Memory B cell (primary cell): Measurements from ENCODE around the gene FOXO3.

Experiments used
- ATAC-seq: fragments of 150-1000 bp; cut with Tn5 transposase; 2 replicates; pipeline ENCODE4 v1.10.0; 2021; ENCODE audit warnings: low read depth, mild to moderate bottlenecking, moderate library complexity
- DNase-seq, 2 donors: peaks; one replicate each; pipeline ENCODE4 v3.0.0; 2022; ENCODE audit warnings: low spot score in 2 of 2
- H3K27ac Mint-ChIP-seq: one replicate; pipeline ENCODE4 v1.8.0; 2022; ENCODE audit warnings: mild to moderate bottlenecking, moderate library complexity, mixed read lengths
- H3K27me3 Mint-ChIP-seq: one replicate; pipeline ENCODE4 v1.8.0; 2022; ENCODE audit warnings: mixed read lengths
- H3K36me3 Mint-ChIP-seq: one replicate; pipeline ENCODE4 v1.8.0; 2022; ENCODE audit warnings: mild to moderate bottlenecking, mixed read lengths
- H3K4me1 Mint-ChIP-seq: one replicate; pipeline ENCODE4 v1.8.0; 2022; ENCODE audit warnings: mixed read lengths
- H3K4me3 Mint-ChIP-seq: one replicate; pipeline ENCODE4 v1.8.0; 2022; ENCODE audit warnings: mild to moderate bottlenecking, moderate library complexity, mixed read lengths
- H3K9me3 Mint-ChIP-seq: one replicate; pipeline ENCODE4 v1.8.0; 2022; ENCODE audit warnings: mixed read lengths

The FOXO3 gene

DNA sequence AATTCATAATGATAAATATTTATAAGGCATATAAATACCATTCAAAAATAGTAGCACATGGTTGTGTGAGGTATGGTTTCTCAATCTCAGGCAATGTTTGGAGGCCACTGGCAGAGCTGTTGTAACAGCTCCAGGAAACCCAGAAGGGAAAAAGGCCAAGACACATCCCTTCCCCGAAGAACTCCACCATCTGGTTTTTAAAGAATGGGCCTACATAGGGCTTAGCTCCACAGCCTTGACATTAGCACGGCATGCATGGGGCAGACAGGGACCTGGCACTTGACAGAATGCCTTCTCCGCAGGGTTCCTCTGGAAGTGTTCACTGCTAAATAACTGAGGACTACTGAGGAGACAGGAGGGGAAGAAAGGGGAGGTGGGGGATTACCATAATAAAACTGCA, 16.1 kb upstream of the FOXO3 start:
- Mint-ChIP-seq H3K36me3 (no peaks in the 10 kb centered on the region), H3K27ac (no peak overlapping the region), H3K9me3 (no peaks in the 10 kb centered on the region), H3K4me1 (peaks cover 5% of the 10 kb centered on the region), H3K4me3 (no peak overlapping the region), H3K27me3 (peaks cover 2% of the 10 kb centered on the region)
- DNase-seq (no peak), ATAC-seq (no peak)

DNA sequence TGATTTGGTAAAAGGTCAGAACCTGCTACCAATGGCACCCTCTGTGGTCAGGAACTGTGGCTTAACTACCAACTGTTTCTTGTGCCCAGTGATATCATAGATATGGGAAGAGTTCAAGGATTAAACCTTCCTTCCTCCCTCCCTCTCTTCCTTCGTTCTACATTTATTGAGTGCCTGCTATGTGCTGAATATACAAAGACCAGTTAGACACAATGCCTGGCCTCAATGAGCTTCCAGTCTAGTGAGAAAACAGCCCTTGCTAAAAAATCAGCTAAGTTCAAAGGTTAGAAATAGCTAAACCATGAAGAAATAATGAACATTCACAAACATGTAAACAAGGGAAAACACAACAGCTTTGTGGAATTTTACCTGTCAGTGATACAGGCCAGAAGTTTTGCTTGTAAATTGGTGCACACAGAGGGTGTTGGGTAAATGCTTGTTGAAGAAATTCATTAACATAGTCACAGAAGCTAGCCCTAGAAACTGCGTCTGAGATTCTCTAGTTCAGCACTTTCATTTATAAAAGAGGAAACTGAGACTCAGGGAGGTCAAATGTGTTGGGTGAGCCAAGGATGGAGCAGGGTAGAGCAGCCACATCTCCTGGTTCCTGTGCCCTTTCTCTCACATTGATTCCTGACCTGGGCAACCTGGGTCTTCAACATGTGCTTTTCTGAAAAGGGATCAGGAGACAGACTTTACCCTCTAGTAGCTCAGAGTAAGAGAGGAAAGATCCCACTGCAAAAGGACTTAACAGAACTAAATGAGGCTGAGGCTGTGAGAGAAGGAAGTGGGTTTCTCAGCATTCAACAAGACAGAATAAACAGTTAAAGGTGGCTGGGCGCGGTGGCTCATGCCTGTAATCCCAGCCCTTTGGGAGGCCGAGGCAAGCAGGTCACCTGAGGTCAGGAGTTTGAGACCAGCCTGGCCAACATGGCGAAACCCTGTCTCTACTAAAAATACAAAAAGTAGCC, 14.4 kb upstream of the FOXO3 start:
- H3K27ac Mint-ChIP-seq: no peak overlapping the region

DNA sequence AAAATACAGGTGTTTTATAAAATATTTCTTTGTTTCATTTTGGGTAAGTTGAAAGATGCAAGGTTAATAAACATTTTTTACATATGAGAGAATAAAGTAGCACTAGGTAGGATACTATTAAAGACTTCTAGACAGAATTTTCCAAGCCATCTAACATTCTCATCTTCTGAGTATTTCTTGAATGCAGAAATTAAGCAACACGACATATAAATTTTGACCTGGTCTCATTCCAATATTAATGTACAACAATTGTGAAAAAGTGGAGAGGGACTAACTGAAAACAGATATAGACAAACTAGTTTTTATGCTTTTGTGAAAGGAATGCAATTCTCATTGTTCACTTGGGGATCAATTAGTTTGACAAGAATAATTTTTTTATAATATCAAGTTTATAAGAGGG, 11.5 kb upstream of the FOXO3 start:
- no peaks in the 10 kb centered on the region for H3K9me3 Mint-ChIP-seq

More for the DNA sequence above, 14.4 kb upstream of the FOXO3 start:
- Mint-ChIP-seq H3K9me3 (no peaks in the 10 kb centered on the region), H3K4me3 (no peak overlapping the region), H3K4me1 (peaks cover 5% of the 10 kb centered on the region), H3K36me3 (no peaks in the 10 kb centered on the region), H3K27me3 (peaks cover 1% of the 10 kb centered on the region)
- ATAC-seq (no peak), DNase-seq (no peak)

DNA sequence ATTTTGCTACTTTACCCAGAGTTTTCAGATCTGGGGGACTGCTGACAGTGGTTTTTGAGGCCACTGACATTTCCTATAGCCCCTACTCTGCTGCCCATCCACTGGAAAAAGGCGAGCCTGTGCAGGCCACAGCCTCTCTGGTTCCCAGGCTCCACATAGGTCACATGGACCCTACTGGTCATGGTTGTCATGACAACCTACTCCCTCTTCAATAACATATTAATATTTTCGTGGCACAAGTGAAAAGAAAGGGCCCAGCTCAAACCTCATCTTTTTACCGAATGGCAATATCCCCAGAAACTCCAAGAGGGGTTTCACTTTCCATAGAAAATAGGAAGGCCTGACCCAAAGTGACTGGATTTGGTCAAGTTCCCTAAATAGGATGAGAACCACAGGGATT, 11.0 kb upstream of the FOXO3 start:
- Mint-ChIP-seq H3K36me3 (no peaks in the 10 kb centered on the region), H3K27ac (no peak overlapping the region), H3K27me3 (peaks cover 2% of the 10 kb centered on the region), H3K9me3 (no peaks in the 10 kb centered on the region), H3K4me3 (no peak overlapping the region), H3K4me1 (peaks cover 2% of the 10 kb centered on the region)
- ATAC-seq (peak; percentile 29), DNase-seq (no peak)

More for the DNA sequence above, 11.5 kb upstream of the FOXO3 start:
- peaks cover 2% of the 10 kb centered on the region for H3K4me1 Mint-ChIP-seq
- H3K27ac Mint-ChIP-seq: no peak overlapping the region
- H3K36me3 Mint-ChIP-seq: no peaks in the 10 kb centered on the region
- ATAC-seq (no peak), DNase-seq (no peak)
- peaks cover 2% of the 10 kb centered on the region for H3K27me3 Mint-ChIP-seq
- H3K4me3 Mint-ChIP-seq: no peak overlapping the region

DNA sequence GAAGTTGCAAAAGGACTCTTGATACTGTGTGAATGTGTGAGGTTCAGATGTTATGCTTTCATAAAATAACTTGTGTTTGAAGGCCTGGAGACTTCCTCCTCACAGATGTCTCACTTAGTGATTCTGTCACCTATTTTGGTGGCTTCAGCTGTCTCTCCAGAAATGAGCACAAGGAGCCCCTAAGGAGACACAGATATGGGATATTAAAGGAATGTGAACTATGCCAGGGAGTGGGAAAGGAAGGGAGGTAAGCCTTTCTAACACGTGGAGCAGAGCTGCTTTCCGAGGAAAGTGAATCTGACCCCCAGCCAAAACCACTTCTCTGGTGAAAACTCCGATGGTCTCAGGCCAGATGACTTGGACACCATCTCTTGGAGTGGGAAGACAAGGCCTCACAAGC, 10.5 kb upstream of the FOXO3 start:
- H3K9me3 Mint-ChIP-seq: no peaks in the 10 kb centered on the region
- H3K27me3 Mint-ChIP-seq: peaks cover 2% of the 10 kb centered on the region
- H3K27ac Mint-ChIP-seq: no peak overlapping the region
- no peaks in the 10 kb centered on the region for H3K36me3 Mint-ChIP-seq
- peaks cover 2% of the 10 kb centered on the region for H3K4me1 Mint-ChIP-seq
- no peak overlapping the region for H3K4me3 Mint-ChIP-seq
- ATAC-seq (no peak), DNase-seq (no peak)

DNA sequence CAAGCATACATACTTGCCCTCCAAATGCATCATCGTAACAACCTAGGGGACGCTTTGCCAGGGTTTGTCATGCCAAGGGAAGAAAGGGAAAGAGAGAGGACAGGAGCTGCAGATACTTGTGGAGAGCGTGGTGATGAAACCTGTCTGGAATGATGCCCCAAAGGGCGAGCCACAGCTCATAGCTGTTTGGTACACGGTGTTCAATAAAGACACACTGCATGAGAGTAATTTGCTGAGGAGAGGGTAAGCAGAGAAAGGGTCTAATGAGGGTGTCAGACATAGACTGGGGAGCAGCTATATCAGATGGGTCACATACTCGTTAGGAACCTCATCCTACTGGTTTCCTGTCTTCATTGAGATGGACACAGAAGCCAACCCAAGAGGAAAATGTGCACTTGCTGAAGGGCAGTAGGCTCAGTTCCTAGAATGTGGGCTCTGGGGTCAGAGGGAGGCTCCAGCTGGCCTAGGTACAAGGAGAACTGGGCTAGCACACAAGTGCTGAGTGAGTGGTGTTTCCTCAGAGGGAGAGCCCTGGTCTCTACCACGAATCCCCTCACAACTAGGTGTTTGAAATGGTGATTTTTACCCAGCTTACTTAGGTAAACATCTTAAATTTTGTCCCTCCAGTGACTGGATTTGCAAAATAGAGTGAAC, 5.2 kb upstream of the FOXO3 start:
- Mint-ChIP-seq H3K27ac (no peak overlapping the region), H3K9me3 (no peaks in the 10 kb centered on the region), H3K4me3 (no peak overlapping the region), H3K27me3 (peaks cover 2% of the 10 kb centered on the region), H3K4me1 (no peaks in the 10 kb centered on the region), H3K36me3 (no peaks in the 10 kb centered on the region)
- ATAC-seq (no peak), DNase-seq (no peak)

DNA sequence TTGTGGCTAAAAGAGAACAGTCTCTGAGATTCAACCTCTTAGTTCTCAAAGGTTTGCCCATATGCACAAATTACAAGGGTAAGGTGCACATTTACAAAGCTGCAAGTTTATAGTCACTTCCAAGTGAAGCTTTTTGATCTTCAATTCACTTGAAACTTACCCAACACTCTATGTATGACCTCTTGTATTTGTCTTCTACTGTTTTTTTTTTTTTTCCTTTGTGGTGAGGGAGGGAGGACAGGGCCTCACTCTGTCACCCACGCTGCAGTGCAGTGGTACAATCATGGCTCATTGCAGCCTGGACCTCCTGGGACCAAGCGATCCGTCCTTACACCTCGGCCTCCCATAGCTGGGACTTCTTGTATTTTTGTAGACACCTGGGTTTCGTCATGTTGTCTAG, 4.5 kb upstream of the FOXO3 start:
- Mint-ChIP-seq H3K4me1 (no peaks in the 10 kb centered on the region), H3K36me3 (no peaks in the 10 kb centered on the region), H3K27ac (no peak overlapping the region), H3K9me3 (no peaks in the 10 kb centered on the region), H3K27me3 (peaks cover 2% of the 10 kb centered on the region), H3K4me3 (no peak overlapping the region)
- ATAC-seq (no peak), DNase-seq (no peak)

DNA sequence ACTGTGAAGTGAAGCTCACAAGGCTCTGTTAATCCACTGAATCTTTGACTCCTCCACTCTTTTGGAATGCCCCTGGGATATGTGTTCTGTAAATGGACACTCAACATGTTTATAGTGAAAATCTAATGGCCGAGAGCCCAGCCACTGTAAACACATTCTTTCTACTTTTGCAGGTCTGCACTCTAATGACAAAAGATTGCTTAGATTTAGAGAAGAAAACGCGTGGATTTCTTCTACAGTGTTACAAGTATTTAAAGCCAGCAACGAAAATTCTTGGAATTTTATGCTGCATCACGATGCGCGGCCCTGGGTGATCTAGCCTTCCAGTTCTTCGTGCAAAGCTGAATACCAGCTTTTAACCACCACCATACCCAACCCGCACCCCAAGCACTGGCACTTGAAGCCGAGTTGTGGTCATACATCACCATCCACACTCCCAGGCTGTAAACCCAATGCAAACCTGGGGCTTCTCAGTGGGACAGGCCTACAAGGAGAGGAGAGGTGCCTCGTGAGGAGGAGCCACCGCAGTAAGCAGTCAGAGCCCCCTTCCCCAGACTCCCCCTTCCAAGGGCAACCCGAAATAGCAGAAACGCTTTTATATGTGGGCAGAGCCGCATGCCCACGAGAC, 3.7 kb upstream of the FOXO3 start:
- Mint-ChIP-seq H3K36me3 (peaks cover under 1% of the 10 kb centered on the region), H3K4me1 (peaks cover 4% of the 10 kb centered on the region), H3K9me3 (no peaks in the 10 kb centered on the region), H3K27me3 (peaks cover 2% of the 10 kb centered on the region), H3K4me3 (peak overlapping the region; percentile 99), H3K27ac (peak overlapping the region; percentile 99)
- ATAC-seq (no peak), DNase-seq (no peak)

DNA sequence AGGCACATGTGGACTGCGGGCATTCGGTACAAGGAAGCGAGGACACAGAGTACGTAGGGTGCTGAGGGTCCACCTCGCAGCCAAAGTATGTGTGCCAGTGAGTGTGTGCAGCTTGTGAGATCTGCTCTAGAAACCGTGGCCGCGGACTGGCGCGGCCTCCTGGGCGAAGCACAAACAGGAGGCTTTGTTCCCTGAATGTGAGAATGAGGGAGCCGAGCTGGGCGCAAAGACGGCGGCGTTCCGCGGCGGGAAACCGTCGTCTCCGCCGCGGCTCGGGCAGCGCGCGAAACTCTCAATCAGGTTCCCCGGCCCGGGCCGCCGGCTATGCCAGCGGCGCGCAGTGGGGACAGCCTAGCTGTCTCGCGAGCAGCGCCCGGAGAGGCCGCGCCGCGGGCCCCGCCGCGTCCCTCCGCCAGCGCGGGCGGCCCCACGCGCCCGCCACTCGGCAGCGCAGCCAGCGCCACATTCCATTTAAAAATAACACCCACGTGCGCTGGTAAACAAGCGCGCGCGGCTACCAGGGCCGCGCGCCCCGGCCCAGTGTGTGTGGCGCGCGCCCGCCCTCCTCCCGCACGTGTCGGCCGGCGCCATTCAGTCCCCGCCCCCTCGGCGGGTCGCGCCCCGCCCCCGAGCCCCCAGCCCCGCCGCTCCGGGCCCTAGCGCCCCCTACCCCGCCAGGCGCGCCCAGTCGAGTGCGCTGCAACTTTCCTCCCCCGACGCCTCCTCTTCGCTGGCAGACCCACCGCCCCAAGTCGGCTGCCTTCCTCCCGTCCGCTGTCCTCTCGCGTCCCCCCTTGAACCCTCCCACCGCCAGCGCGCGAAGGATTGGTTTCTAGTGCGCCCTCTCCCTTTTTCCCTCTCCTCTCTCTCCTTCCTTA, 3.0 kb upstream of the FOXO3 start:
- H3K4me1 Mint-ChIP-seq: peaks cover 12% of the 10 kb centered on the region

DNA sequence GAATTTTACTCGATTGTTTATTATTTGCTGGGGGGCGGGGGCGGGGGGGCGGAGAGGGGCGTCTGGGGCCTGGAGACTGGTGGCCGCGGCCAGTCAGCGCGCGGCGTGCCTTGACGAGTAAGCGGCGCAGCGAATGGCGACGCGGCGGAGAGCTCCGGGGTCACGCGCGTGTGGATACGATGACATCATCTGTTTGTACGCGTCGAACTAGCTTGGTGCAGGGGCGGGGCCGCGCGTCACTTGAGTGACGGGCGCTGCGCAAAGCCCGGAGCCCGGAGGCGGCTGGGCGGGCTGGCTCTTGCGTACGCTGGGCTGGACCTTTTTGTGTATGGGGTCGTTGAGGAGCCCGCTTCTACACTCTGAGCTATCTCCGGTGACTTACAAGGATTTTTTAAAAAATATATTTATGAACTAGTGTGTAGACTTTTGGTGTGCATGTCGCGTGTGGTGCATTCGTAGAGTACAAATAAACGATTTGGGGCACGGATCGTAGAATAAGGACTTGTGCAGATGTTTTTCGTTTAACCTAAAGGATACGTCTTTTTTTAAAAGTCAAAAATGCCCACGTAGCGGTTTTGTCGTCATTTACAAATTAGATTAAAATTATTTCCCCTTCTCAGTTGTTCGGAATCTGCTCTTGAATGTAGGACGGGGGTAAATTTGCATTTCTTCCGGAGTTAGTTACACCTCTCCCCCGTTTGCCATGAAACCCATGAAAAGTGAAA, 2.2 kb upstream of the FOXO3 start:
- ATAC-seq (peak; percentile 66), DNase-seq (peak; percentile 94)
- H3K27me3 Mint-ChIP-seq: peaks cover 1% of the 10 kb centered on the region
- peaks cover 17% of the 10 kb centered on the region for H3K4me1 Mint-ChIP-seq
- peaks cover 7% of the 10 kb centered on the region for H3K36me3 Mint-ChIP-seq
- peaks cover 2% of the 10 kb centered on the region for H3K9me3 Mint-ChIP-seq
- H3K4me3 Mint-ChIP-seq: peak overlapping the region; percentile 99
- peak overlapping the region; percentile 99 for H3K27ac Mint-ChIP-seq

More for the DNA sequence above, 3.0 kb upstream of the FOXO3 start:
- Mint-ChIP-seq H3K36me3 (peaks cover 4% of the 10 kb centered on the region), H3K27me3 (peaks cover 2% of the 10 kb centered on the region), H3K27ac (peak overlapping the region; percentile 99), H3K9me3 (no peaks in the 10 kb centered on the region), H3K4me3 (peak overlapping the region; percentile 99)
- DNase-seq (peak in 1 of 2 donors; percentile 79), ATAC-seq (peak; percentile 42)

DNA sequence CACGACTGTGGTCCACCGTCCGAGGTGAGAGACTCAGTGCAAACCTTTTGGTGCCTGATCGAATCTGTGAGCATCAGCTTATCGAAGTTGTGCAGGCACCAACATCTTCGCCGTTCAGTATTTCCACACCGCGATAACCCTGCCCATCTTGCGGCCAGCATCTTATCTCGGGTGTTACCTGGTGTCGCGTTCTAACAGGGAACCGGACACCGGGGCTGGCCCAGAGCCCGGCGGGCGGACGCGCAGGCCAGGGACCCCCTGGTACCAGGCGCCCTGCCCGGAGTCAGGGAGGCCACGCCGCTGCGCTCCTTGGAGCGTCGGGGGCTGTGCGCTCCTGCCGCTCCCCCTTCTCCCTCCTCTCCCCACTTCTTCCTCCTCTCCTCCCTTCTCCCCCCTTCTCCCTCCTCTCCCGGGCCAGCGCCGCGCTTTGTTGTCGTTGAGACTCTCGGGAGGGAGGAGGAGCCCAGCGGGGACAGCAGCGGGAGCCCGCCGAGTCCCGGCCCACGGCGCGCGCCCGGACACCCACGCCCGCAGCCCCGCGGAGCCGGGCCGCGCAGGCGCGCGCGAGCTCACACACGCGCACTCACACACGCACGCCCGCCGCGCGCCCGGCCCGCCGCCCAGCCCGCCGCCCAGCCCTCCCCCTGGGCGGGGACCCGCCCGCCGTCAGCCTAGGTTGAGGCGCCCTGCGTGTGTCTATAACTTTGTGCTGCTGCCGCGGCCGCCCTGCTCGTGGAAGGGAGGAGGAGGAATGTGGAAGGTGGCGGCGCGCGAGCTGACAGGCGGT, 1.4 kb upstream of the FOXO3 start:
- Mint-ChIP-seq H3K4me1 (peaks cover 20% of the 10 kb centered on the region), H3K4me3 (peak overlapping the region; percentile 99), H3K36me3 (peaks cover 7% of the 10 kb centered on the region), H3K27me3 (no peaks in the 10 kb centered on the region), H3K9me3 (peaks cover 2% of the 10 kb centered on the region), H3K27ac (peak overlapping the region; percentile 99)
- ATAC-seq: peak; percentile 57
- DNase-seq: peak; percentile 78 to 82

DNA sequence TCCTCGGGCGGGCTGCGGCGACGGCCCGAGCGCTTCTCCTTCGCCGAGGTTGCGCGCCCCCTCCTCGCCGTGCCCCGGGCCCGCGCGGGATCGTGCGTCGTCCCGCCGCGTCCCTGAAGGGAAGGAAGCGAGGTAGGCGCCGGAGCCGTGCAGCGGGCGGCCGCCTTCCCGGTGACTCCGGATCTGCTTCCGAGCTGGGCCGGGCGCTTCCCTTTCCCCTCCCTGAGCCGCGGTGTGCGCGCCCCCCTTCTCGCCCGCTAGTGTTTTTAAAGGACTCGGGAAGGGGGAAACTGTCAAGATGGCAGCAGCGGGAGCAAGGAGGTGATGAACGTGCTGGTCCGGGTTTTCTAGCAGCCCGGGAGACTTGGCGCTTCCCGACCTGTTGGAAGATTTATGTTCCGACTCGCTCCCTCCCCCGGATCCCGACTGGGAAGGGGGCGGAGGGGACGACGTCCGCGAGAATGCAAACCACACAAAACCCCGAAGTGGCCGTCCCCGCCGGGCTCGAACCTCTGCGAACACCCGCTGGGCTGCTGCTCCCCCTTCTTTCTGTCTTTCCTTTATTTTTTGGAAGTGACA, 744 bp upstream of the FOXO3 start:
- DNase-seq (no peak), ATAC-seq (no peak)
- Mint-ChIP-seq H3K4me1 (peaks cover 25% of the 10 kb centered on the region), H3K27ac (peak overlapping the region; percentile 99), H3K36me3 (peaks cover 7% of the 10 kb centered on the region), H3K9me3 (peaks cover 2% of the 10 kb centered on the region), H3K4me3 (peak overlapping the region; percentile 99), H3K27me3 (no peaks in the 10 kb centered on the region)
